GM21717 (cell line): Measurements from ENCODE around the gene CCDC57.

Experiments used
- ATAC-seq: cut with Tn5 transposase; IDR thresholded peaks from one replicate; pipeline ENCODE4 v1.9.1; 2021; ENCODE audit warnings: mild to moderate bottlenecking, moderate library complexity; ENCODE audit not compliant: unreplicated experiment

The CCDC57 gene

GRCh38 chr17:82064433-82065192, 148.0 kb downstream of the CCDC57 start:
- ATAC-seq: no peak

GRCh38 chr17:82063424-82064415, 148.9 kb downstream of the CCDC57 start:
- no peak for ATAC-seq

- ATAC-seq: no peak
Measured at GRCh38 chr17:82062984-82063368, 149.7 kb downstream of the CCDC57 start.

- no peak for ATAC-seq
Measured at GRCh38 chr17:82062076-82062983, 150.3 kb downstream of the CCDC57 start.

- ATAC-seq: no peak
Measured at GRCh38 chr17:82061047-82061925, 151.4 kb downstream of the CCDC57 start.

GRCh38 chr17:82060614-82061013, 152.0 kb downstream of the CCDC57 start:
- ATAC-seq: no peak

GRCh38 chr17:82060001-82060380, 152.7 kb downstream of the CCDC57 start:
- no peak for ATAC-seq

GRCh38 chr17:82059272-82060000, 153.2 kb downstream of the CCDC57 start:
- no peak for ATAC-seq

- no peak for ATAC-seq
Measured at GRCh38 chr17:82058855-82059249, 153.8 kb downstream of the CCDC57 start.

- no peak for ATAC-seq
Measured at GRCh38 chr17:82058230-82058854, 154.3 kb downstream of the CCDC57 start.

- ATAC-seq: no peak
Measured at GRCh38 chr17:82056729-82057621, 155.7 kb downstream of the CCDC57 start.

GRCh38 chr17:82055965-82056728, 156.5 kb downstream of the CCDC57 start:
- no peak for ATAC-seq

GRCh38 chr17:82055023-82055964, 157.3 kb downstream of the CCDC57 start:
- no peak for ATAC-seq

GRCh38 chr17:82054351-82055022, 158.2 kb downstream of the CCDC57 start:
- no peak for ATAC-seq

- no peak for ATAC-seq
Measured at GRCh38 chr17:82053556-82054263, 158.9 kb downstream of the CCDC57 start.
